ENCODE data around the gene ODF4. TPM values are rescaled to one million over a fixed set of nuclear protein-coding genes. Genes with fewer than 3 reads are reported as not detected.

Gene ODF4
- total and polyA plus RNA-seq, 2 of the 4 experiments (the other 2 are of a cell fraction): not detected

DNA sequence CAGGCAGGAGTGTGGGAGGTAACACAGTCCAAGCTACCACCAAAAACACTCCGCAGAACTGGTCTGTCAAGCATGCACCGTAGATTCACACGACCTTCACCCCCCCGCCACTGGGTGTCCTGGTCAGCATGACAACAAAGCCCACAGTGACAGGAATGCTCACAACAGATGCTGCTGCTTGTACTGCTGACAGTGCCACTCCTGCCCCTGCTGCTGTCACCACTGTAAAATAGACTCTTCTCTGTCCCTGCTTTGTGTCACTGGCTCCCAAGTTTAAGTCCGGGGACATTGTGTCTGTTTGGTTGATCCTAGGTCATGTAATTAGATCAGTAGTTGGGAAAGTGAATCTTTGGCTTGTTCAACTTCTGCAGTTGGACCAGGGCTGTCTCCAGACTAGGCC is 7.0 kb upstream of the ODF4 start:
- Histone ChIP-seq H3K4ac (ENCODE audit: low read depth, low read length) (no peak overlapping the region), H4K8ac (ENCODE audit: low read depth in 2 of 2, low read length in 2 of 2) (no peak overlapping the region), H3K4me1 (ENCODE audit: control insufficient read depth, insufficient read depth, low read length) (no peaks in the 10 kb centered on the region), H3K18ac (ENCODE audit: low read depth, low read length) (no peak overlapping the region), H3K79me1 (ENCODE audit: low read depth in 1 of 2, low read length in 2 of 2) (no peaks in the 10 kb centered on the region), H3K9me1 (ENCODE audit: insufficient read depth, low read length) (no peaks in the 10 kb centered on the region), H4K5ac (ENCODE audit: low read depth, low read length) (no peak overlapping the region), H3K23ac (ENCODE audit: low read depth, low read length) (no peak overlapping the region), H2BK20ac (ENCODE audit: low read depth, low read length) (no peak overlapping the region), H3K36me3 (ENCODE audit: control insufficient read depth, insufficient read depth, low read length) (no peaks in the 10 kb centered on the region), H4K91ac (ENCODE audit: insufficient read depth, low read depth, low read length) (no peak overlapping the region), H3K9ac (ENCODE audit: low read depth, low read length) (no peak overlapping the region), H3K9me3 (ENCODE audit: control insufficient read depth, insufficient read depth, low read length) (no peaks in the 10 kb centered on the region), H2AK5ac (ENCODE audit: low read depth, low read length) (no peak overlapping the region), H2BK120ac (ENCODE audit: low read depth, low read length) (no peak overlapping the region), H4K20me1 (ENCODE audit: insufficient read depth, low read length) (no peaks in the 10 kb centered on the region), H3K27me3 (ENCODE audit: control insufficient read depth, insufficient read depth, low read length) (peaks cover 11% of the 10 kb centered on the region; the same call in 1 of the 2 replicates), H3K4me3 (ENCODE audit: insufficient read depth, low read depth, low read length) (no peak overlapping the region), H3K27ac (ENCODE audit: insufficient read depth, low read length) (no peak overlapping the region), H3K4me2 (ENCODE audit: low read depth, low read length) (no peak overlapping the region), H3K56ac (ENCODE audit: extremely low read depth, insufficient read depth, low read length) (no peak overlapping the region), H2AK9ac (replicated peaks; ENCODE audit: low read depth, low read length, poor library complexity) (no peak overlapping the region), H3K14ac (replicated peaks; ENCODE audit: low read depth, low read length) (no peak overlapping the region), H2BK15ac (ENCODE audit: low read depth, low read length) (no peak overlapping the region), H2AFZ (replicated peaks; ENCODE audit: low read length, poor library complexity) (no peak overlapping the region), H2BK5ac (ENCODE audit: low read depth, low read length, poor library complexity, severe bottlenecking) (no peak overlapping the region)
- in situ Hi-C loops (cut with MboI; ENCODE audit: low sequenced_read_pairs): no loop called here
- POLR2A ChIA-PET (ENCODE audit: unreplicated experiment): no interaction called here
- no TSS peak for BruUV-seq (replicated peaks)
- no peak for ATAC-seq (ENCODE audit: low read depth)
- no peak for DNase-seq
- WGBS, 2 experiments (ENCODE audit: extremely low coverage in 2 of 2, insufficient read length in 1 of 2): 40% methylated on average over 2 of the region's 5 CpGs; no CpG with 5 or more reads in 1 of the 2 experiments
- TF ChIP-seq BHLHE40 (IDR thresholded peaks at IDR 0.05; ENCODE audit: low read depth, low read length) (no peak), FOS (IDR thresholded peaks at IDR 0.05; ENCODE audit: low read depth, low read length) (no peak), MAFK (IDR thresholded peaks at IDR 0.05; ENCODE audit: low read depth, low read length) (no peak), MXI1 (IDR thresholded peaks at IDR 0.05; ENCODE audit: borderline replicate concordance, low read depth, low read length) (no peak), CEBPB (IDR thresholded peaks at IDR 0.05; ENCODE audit: low read depth, low read length) (no peak), USF2 (IDR thresholded peaks at IDR 0.05; ENCODE audit: low read depth, low read length) (no peak), RCOR1 (IDR thresholded peaks at IDR 0.05; ENCODE audit: insufficient replicate concordance, low read length) (no peak), POLR2A (IDR thresholded peaks at IDR 0.05; ENCODE audit: low read depth, low read length) (no peak), NFE2L2 (IDR thresholded peaks at IDR 0.05; ENCODE audit: low read depth, low read length) (no peak), RFX5 (IDR thresholded peaks at IDR 0.05; ENCODE audit: low read depth, low read length) (no peak)
- TF ChIP-seq, protein P1, sequence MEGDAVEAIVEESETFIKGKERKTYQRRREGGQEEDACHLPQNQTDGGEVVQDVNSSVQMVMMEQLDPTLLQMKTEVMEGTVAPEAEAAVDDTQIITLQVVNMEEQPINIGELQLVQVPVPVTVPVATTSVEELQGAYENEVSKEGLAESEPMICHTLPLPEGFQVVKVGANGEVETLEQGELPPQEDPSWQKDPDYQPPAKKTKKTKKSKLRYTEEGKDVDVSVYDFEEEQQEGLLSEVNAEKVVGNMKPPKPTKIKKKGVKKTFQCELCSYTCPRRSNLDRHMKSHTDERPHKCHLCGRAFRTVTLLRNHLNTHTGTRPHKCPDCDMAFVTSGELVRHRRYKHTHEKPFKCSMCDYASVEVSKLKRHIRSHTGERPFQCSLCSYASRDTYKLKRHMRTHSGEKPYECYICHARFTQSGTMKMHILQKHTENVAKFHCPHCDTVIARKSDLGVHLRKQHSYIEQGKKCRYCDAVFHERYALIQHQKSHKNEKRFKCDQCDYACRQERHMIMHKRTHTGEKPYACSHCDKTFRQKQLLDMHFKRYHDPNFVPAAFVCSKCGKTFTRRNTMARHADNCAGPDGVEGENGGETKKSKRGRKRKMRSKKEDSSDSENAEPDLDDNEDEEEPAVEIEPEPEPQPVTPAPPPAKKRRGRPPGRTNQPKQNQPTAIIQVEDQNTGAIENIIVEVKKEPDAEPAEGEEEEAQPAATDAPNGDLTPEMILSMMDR (conservative IDR thresholded peaks at IDR 0.05; ENCODE audit: low read depth, low read length): no peak
- TF ChIP-seq, protein P2, sequence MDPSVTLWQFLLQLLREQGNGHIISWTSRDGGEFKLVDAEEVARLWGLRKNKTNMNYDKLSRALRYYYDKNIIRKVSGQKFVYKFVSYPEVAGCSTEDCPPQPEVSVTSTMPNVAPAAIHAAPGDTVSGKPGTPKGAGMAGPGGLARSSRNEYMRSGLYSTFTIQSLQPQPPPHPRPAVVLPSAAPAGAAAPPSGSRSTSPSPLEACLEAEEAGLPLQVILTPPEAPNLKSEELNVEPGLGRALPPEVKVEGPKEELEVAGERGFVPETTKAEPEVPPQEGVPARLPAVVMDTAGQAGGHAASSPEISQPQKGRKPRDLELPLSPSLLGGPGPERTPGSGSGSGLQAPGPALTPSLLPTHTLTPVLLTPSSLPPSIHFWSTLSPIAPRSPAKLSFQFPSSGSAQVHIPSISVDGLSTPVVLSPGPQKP (IDR thresholded peaks at IDR 0.05; ENCODE audit: borderline replicate concordance, low read depth, low read length): no peak
- CTCF ChIA-PET: no interaction called here
- intact Hi-C loops (cut with micrococcal nuclease): no loop called here
- dilution Hi-C loops (cut with HindIII; ENCODE audit: low sequenced_read_pairs, unreplicated experiment): no loop called here
